DOHH2 (cell line): ENCODE results near the gene STX18.

Source experiments
- H3F3A ChIP-seq: fragments of 200-600 bp; sonication (generic), shearing (Covaris generic); 2 replicates; pipeline ENCODE4 v1.6.0; 2016; ENCODE audit warnings: antibody characterized with exemption, mild to moderate bottlenecking; ENCODE audit not compliant: control insufficient read depth, insufficient read depth
- H3K27ac ChIP-seq: fragments of 200-600 bp; sonication (generic); 2 replicates; pipeline ENCODE4 v1.5.1; 2014; ENCODE audit warnings: low read depth, mild to moderate bottlenecking, low read length, moderate library complexity
- H3K27me3 ChIP-seq: fragments of 200-600 bp; sonication (generic); 2 replicates; pipeline ENCODE4 v1.6.1; 2014; ENCODE audit warnings: mild to moderate bottlenecking, low read length, mixed read lengths; ENCODE audit not compliant: control insufficient read depth
- H3K36me3 ChIP-seq: fragments of 200-600 bp; sonication (generic); 2 replicates; pipeline ENCODE4 v1.6.1; 2014; ENCODE audit warnings: mild to moderate bottlenecking, low read length, moderate library complexity, mixed read lengths; ENCODE audit not compliant: control insufficient read depth
- H3K4me1 ChIP-seq: fragments of 200-600 bp; sonication (generic); 2 replicates; pipeline ENCODE4 v1.6.1; 2014; ENCODE audit warnings: mild to moderate bottlenecking, low read length, mixed read lengths; ENCODE audit not compliant: control insufficient read depth
- H3K4me2 ChIP-seq: fragments of 200-600 bp; sonication (generic); 2 replicates; pipeline ENCODE4 v1.6.0; 2014; ENCODE audit warnings: mild to moderate bottlenecking, low read length, moderate library complexity
- H3K4me3 ChIP-seq: fragments of 200-600 bp; sonication (generic); 2 replicates; pipeline ENCODE4 v1.5.1; 2014; ENCODE audit warnings: mild to moderate bottlenecking, low read length, mixed read lengths
- H3K79me2 ChIP-seq: fragments of 200-600 bp; sonication (generic); 2 replicates; pipeline ENCODE4 v1.6.1; 2014; ENCODE audit warnings: mild to moderate bottlenecking, low read length, mixed read lengths; ENCODE audit not compliant: control insufficient read depth
- H3K9me2 ChIP-seq: fragments of 200-600 bp; sonication (generic); replicated peaks from 2 replicates; pipeline ENCODE4 v1.6.1; 2014; ENCODE audit warnings: mild to moderate bottlenecking, low read length, mixed read lengths; ENCODE audit not compliant: control insufficient read depth
- H3K9me3 ChIP-seq: fragments of 200-600 bp; sonication (generic); 2 replicates; pipeline ENCODE4 v1.6.1; 2014; ENCODE audit warnings: antibody characterized with exemption, low read length, mixed read lengths; ENCODE audit not compliant: control insufficient read depth, insufficient read depth
- H4K20me1 ChIP-seq: fragments of 200-600 bp; sonication (generic); 2 replicates; pipeline ENCODE4 v1.6.0; 2014; ENCODE audit warnings: low read depth, mild to moderate bottlenecking, antibody characterized with exemption, low read length, moderate library complexity; ENCODE audit not compliant: control insufficient read depth, insufficient read depth
- EZH2phosphoT487 ChIP-seq: fragments of 200-600 bp; sonication (generic); IDR thresholded peaks from 2 replicates; pipeline ENCODE4 v1.6.1; 2017; ENCODE audit warnings: borderline replicate concordance, mild to moderate bottlenecking, antibody characterized with exemption, low read length, moderate library complexity, mixed read lengths
- TF ChIP-seq, protein P1 (sequence below): fragments of 200-600 bp; sonication (generic); IDR thresholded peaks from one replicate; pipeline ENCODE4 v1.5.1; 2014; ENCODE audit warnings: antibody characterized with exemption, mild to moderate bottlenecking, low read depth, low read length; ENCODE audit not compliant: poor library complexity, severe bottlenecking

The STX18 gene

DNA sequence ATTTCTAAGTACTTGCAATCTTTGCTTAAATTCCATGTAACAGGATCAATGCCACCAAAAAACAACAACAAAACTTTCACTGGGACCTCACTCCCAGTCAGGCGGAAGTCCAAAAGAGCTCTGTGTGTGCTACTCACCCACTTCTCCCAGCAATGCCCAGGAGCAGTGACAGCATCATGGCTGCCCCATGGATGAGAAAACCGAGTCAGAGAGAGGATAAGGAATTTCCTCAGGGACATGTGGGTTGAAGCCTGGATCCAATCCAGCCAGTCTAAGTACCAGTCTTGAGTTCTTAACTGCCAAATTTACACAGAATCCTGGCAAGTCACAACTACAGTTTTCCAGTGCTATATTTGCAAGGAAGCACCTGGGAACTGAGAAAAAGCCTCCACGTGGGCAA, 64.5 kb downstream of the STX18 start:
- Histone ChIP-seq H3K4me3 (no peak overlapping the region), H3K4me1 (no peaks in the 10 kb centered on the region), H3K27me3 (no peaks in the 10 kb centered on the region), H3K9me2 (no peaks in the 10 kb centered on the region), H3K9me3 (no peaks in the 10 kb centered on the region), H3K79me2 (peaks cover 40% of the 10 kb centered on the region), H3K36me3 (no peaks in the 10 kb centered on the region), H3F3A (no peaks in the 10 kb centered on the region), H4K20me1 (peaks cover 20% of the 10 kb centered on the region; the same call in 1 of the 2 replicates), H3K27ac (no peak overlapping the region), H3K4me2 (no peak overlapping the region)
- TF ChIP-seq, protein P1, sequence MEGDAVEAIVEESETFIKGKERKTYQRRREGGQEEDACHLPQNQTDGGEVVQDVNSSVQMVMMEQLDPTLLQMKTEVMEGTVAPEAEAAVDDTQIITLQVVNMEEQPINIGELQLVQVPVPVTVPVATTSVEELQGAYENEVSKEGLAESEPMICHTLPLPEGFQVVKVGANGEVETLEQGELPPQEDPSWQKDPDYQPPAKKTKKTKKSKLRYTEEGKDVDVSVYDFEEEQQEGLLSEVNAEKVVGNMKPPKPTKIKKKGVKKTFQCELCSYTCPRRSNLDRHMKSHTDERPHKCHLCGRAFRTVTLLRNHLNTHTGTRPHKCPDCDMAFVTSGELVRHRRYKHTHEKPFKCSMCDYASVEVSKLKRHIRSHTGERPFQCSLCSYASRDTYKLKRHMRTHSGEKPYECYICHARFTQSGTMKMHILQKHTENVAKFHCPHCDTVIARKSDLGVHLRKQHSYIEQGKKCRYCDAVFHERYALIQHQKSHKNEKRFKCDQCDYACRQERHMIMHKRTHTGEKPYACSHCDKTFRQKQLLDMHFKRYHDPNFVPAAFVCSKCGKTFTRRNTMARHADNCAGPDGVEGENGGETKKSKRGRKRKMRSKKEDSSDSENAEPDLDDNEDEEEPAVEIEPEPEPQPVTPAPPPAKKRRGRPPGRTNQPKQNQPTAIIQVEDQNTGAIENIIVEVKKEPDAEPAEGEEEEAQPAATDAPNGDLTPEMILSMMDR = no peak
- TF ChIP-seq EZH2phosphoT487 = no peak

GRCh38 chr4:4474476-4474875, 67.4 kb downstream of the STX18 start:
- Histone ChIP-seq H3K4me3 (no peak overlapping the region), H3K79me2 (peaks cover 27% of the 10 kb centered on the region), H4K20me1 (0 out of 2 replicates have a peak, but pooled peaks cover 3% of the 10 kb centered on the region), H3K9me3 (no peaks in the 10 kb centered on the region), H3K27ac (no peak overlapping the region), H3K4me1 (no peaks in the 10 kb centered on the region), H3F3A (no peaks in the 10 kb centered on the region), H3K36me3 (peaks cover 14% of the 10 kb centered on the region), H3K27me3 (no peaks in the 10 kb centered on the region), H3K4me2 (no peak overlapping the region), H3K9me2 (no peaks in the 10 kb centered on the region)
- TF ChIP-seq EZH2phosphoT487 = no peak
- TF ChIP-seq, protein P1 = no peak

DNA sequence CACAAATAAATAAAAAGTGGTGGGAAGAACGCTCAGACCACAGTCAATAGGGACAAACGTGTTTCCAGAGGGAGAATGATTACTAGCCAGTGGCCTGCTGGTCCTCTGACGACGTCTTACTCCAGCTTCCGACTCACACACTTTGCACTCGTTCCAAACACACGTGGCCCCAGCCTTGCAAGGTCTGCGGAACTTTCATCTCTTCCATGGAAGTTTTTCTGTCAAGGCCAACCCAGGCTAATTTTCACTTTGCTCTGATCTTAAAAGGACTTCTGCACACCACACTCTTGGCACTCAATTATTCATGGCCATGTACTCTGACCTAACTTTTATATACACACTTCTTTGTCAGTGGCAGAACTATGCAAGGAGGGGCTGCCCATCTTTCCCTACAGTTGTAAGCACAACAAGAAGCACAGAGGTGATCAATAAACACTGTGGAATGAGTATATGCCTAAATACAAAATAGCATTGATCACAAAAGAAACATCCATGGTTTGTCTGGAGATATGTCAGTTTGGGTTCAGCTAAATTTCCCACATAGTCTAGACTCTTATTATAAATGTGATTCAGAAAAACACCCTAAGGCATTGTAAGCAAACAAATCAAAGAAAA, 69.4 kb downstream of the STX18 start:
- H4K20me1 ChIP-seq = no peaks in the 10 kb centered on the region
- no peak overlapping the region for H3K4me2 ChIP-seq
- H3K36me3 ChIP-seq = peaks cover 24% of the 10 kb centered on the region

More for the DNA sequence above, 69.4 kb downstream of the STX18 start:
- H3F3A ChIP-seq = no peaks in the 10 kb centered on the region
- no peaks in the 10 kb centered on the region for H3K9me3 ChIP-seq
- H3K27ac ChIP-seq = no peak overlapping the region
- peaks cover 17% of the 10 kb centered on the region for H3K79me2 ChIP-seq
- H3K4me3 ChIP-seq = no peak overlapping the region
- H3K27me3 ChIP-seq = no peaks in the 10 kb centered on the region
- TF ChIP-seq, protein P1 = no peak
- no peak for TF ChIP-seq EZH2phosphoT487
- H3K9me2 ChIP-seq = no peaks in the 10 kb centered on the region
- H3K4me1 ChIP-seq = no peaks in the 10 kb centered on the region
